Endothelial cell of umbilical vein (primary cell): Measurements from ENCODE around the gene RBM26.

Experiments
- CTCF ChIP-seq, 2 donors: IDR thresholded peaks; 1 replicate in 1 of 2; 2 replicates in 1 of 2; pipeline ENCODE4 v1.5.1; 2011; ENCODE audit warnings: low read length in 2 of 2, mild to moderate bottlenecking in 2 of 2, moderate library complexity in 2 of 2, control low read depth in 1 of 2, inconsistent platforms in 1 of 2, low read depth in 1 of 2; ENCODE audit not compliant: insufficient read depth in 1 of 2; ENCODE audit errors: extremely low read depth in 1 of 2
- EZH2 ChIP-seq: IDR thresholded peaks from 2 replicates; pipeline ENCODE4 v1.6.1; 2012; ENCODE audit warnings: borderline replicate concordance, low read depth, mild to moderate bottlenecking, moderate library complexity, low read length, inconsistent platforms; ENCODE audit not compliant: severe bottlenecking
- FOS ChIP-seq: IDR thresholded peaks from 2 replicates; pipeline ENCODE4 v1.6.1; 2011; ENCODE audit warnings: mild to moderate bottlenecking, low read length, moderate library complexity, borderline replicate concordance; ENCODE audit not compliant: insufficient read depth
- GATA2 ChIP-seq: IDR thresholded peaks from 2 replicates; pipeline ENCODE4 v1.7.0; 2011; ENCODE audit warnings: low read depth, mild to moderate bottlenecking, moderate library complexity, mixed read lengths, low read length; ENCODE audit not compliant: insufficient read length, insufficient read depth
- JUN ChIP-seq: IDR thresholded peaks from 2 replicates; pipeline ENCODE4 v1.6.1; 2011; ENCODE audit warnings: borderline replicate concordance, low read depth; ENCODE audit not compliant: insufficient read length, insufficient read depth
- MAX ChIP-seq: IDR thresholded peaks from 2 replicates; pipeline ENCODE4 v1.6.1; 2011; ENCODE audit not compliant: insufficient read depth, insufficient read length
- MYC ChIP-seq: IDR thresholded peaks from one replicate; pipeline ENCODE4 v1.6.1; 2011; ENCODE audit warnings: mild to moderate bottlenecking, low read depth, low read length
- POLR2A ChIP-seq: IDR thresholded peaks from 2 replicates; pipeline ENCODE4 v1.6.1; 2012; ENCODE audit warnings: low read depth, mild to moderate bottlenecking, control low read depth, low read length
- POLR2AphosphoS5 ChIP-seq: IDR thresholded peaks from 2 replicates; pipeline ENCODE4 v1.6.1; 2012; ENCODE audit warnings: low read depth, mild to moderate bottlenecking, control low read depth, low read length, moderate library complexity; ENCODE audit not compliant: insufficient read depth

GRCh38 chr13:79448413-79448812 is 42.4 kb upstream of the RBM26 start:
- TF ChIP-seq POLR2A (no peak), CTCF (IDR thresholded peaks at IDR 0.05; ENCODE audit: extremely low read depth in 1 of 2, insufficient read depth in 1 of 2, low read depth in 1 of 2, low read length in 2 of 2) (no peak), FOS (no peak), MAX (no peak), JUN (peak; percentile 57), EZH2 (no peak), POLR2AphosphoS5 (no peak), MYC (no peak), GATA2 (no peak)
